ENCODE data around the gene RIBC2.

Gene RIBC2

DNA sequence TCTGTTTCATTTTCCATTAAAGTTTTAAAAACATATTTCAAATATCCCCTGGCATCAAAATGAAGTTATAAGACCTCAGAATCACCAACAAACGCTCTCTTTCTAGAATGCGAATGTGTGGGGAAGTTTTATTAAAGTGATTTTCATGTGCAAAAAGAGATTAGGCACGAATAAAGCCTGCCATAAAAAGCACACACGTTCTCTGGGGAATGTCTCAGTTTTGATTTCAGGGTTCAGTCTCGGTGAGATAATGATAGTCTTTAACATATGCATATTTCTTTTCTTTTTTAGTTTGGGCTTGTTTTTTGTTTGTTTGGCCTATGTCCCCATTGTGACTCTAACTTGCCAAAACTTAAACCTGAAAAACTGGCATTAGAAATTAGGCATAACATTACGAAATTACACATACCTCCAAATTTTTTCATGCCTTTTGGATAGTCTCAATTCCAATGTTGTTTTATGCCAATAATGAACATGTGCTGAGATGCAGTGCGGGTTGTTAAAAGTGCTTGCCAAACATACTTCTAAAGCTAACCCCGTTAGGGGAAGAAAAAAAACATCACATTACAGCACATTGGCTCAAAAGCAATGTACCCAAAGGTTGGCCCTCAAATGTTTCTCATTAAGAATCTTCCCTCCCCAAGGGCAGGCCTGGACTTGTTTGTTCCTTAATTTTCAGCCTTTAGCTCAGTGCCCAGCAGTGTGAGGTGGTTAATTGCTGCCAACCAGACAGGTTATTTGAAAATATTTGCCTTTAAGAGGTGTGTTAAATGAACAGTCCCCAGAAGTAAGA lies 56.0 kb downstream of the RIBC2 start:
- no peaks in the 10 kb centered on the region for H3K36me3 ChIP-seq
- no peak overlapping the region for H3K4me3 ChIP-seq (ENCODE audit: low read depth, low read length)
- H3K27me3 ChIP-seq (ENCODE audit: insufficient read depth, low read depth, severe bottlenecking): no peaks in the 10 kb centered on the region
- no peak overlapping the region for H3K27ac ChIP-seq
- peaks cover 3% of the 10 kb centered on the region for H3K9me3 ChIP-seq (ENCODE audit: severe bottlenecking)
- TF ChIP-seq CTCF (IDR thresholded peaks at IDR 0.05; ENCODE audit: low read depth, low read length): no peak
- no peak for DNase-seq

DNA sequence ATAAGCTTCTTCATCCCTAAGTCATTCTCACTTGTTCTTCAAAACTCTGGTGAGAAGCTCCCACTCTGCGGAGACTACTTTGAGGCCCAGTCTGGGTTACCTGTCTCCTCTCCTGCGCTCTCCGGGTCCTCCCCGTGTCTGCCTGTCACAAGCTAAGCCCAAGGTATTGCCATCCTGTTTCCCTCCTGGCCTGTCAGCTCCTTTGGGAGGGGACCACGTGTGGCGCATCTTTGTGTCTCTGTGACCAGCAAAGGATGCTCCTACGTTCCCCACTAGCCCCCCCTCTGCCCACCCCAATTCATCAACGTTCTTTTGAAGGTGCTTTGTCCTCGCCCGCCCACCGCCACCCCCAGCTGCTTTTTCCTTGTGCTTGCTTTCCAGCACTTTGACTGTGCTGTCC lies 57.4 kb downstream of the RIBC2 start:
- no peaks in the 10 kb centered on the region for H3K27me3 ChIP-seq (ENCODE audit: insufficient read depth, low read depth, severe bottlenecking)
- H3K36me3 ChIP-seq: no peaks in the 10 kb centered on the region
- TF ChIP-seq CTCF (IDR thresholded peaks at IDR 0.05; ENCODE audit: low read depth, low read length): no peak
- no peak overlapping the region for H3K27ac ChIP-seq
- H3K9me3 ChIP-seq (ENCODE audit: severe bottlenecking): peaks cover 3% of the 10 kb centered on the region
- no peak overlapping the region for H3K4me3 ChIP-seq (ENCODE audit: low read depth, low read length)
- DNase-seq: no peak

DNA sequence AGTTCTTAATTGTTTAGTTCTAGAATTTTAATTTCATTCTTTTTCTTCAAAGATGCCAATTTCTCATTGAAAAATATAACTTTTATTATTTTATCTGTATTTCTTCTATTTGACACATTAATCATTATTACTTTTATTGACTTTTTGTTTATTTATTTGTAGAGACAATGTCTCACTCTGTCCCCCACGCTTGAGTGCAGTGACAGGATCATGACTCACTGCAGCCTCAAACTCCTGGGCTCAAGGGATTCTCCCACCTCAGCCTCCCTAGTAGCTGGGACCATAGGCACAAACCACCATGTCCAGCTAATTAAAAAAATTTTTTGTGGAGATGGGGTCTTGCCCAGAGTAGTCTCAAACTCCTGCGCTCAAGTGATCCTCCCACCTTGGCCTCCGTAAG lies 58.9 kb downstream of the RIBC2 start:
- DNase-seq: no peak
- Histone ChIP-seq H3K4me3 (ENCODE audit: low read depth, low read length) (no peak overlapping the region), H3K9me3 (ENCODE audit: severe bottlenecking) (peaks cover 3% of the 10 kb centered on the region), H3K27ac (no peak overlapping the region), H3K36me3 (no peaks in the 10 kb centered on the region), H3K27me3 (ENCODE audit: insufficient read depth, low read depth, severe bottlenecking) (no peaks in the 10 kb centered on the region)
- TF ChIP-seq CTCF (IDR thresholded peaks at IDR 0.05; ENCODE audit: low read depth, low read length): no peak

GRCh38 chr22:45473626-45474237 lies 60.2 kb downstream of the RIBC2 start:
- TF ChIP-seq CTCF (IDR thresholded peaks at IDR 0.05; ENCODE audit: low read depth, low read length): no peak
- no peak for DNase-seq
- Histone ChIP-seq H3K9me3 (ENCODE audit: severe bottlenecking) (no peaks in the 10 kb centered on the region), H3K4me3 (ENCODE audit: low read depth, low read length) (no peak overlapping the region), H3K36me3 (no peaks in the 10 kb centered on the region), H3K27me3 (ENCODE audit: insufficient read depth, low read depth, severe bottlenecking) (no peaks in the 10 kb centered on the region), H3K27ac (no peak overlapping the region)

- Histone ChIP-seq H3K4me3 (ENCODE audit: low read depth, low read length) (no peak overlapping the region), H3K36me3 (no peaks in the 10 kb centered on the region), H3K27me3 (ENCODE audit: insufficient read depth, low read depth, severe bottlenecking) (no peaks in the 10 kb centered on the region), H3K9me3 (ENCODE audit: severe bottlenecking) (no peaks in the 10 kb centered on the region), H3K27ac (no peak overlapping the region)
- no peak for TF ChIP-seq CTCF (IDR thresholded peaks at IDR 0.05; ENCODE audit: low read depth, low read length)
- no peak for DNase-seq
Measured at GRCh38 chr22:45475063-45475747, 61.7 kb downstream of the RIBC2 start.
